ENCODE data around the gene KDM4C. TPM values are rescaled to one million over a fixed set of nuclear protein-coding genes. Genes with fewer than 3 reads are reported as not detected.
A peak's percentile ranks its signal among the peaks of the same experiment; 100 is the strongest.

Gene KDM4C
- total and polyA plus RNA-seq, 2 of the 13 experiments (the other 11 are each of a cell fraction or from before 2014, with no cell fraction given) = 19.4 to 23.6 TPM

DNA sequence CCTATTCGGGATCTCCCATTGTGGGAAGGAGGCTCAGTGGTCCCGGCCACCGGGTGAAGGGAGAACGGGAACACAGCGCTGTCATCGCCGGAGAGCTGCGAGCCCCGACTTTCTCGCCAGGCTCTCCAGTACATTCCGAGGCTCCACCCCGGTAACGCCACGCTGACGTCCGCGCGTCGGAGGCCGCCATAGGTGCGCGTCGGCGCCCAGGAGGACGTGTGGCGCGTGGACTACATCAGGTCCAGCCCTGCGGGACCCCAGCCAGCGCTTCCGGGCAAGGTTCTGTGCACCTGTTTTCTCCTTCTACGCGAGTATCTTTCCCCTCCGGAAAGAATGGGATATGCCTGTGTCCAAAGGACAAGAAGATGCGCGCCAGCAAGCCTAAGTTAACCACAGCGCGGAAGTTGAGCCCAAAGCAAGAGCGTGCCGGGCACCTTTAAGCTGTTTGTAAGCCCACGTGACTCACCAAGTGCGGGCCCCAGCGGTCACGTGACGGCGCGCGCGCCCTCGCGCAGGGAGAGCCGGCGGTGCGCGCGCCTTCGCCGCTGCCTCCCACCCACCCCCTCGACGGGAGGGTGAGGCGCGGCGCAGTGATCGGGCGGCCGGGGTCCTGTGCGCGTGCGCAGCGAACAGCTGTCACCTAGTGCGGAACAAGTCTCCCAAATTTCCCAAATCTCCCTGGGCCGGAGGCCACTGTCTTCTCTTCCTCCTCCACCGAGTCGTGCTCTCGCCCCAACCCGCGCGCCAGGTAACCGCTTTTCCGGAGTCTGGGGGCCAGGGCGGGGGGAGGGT is at the start of gene KDM4C (continued):
- TF ChIP-seq, protein P1, sequence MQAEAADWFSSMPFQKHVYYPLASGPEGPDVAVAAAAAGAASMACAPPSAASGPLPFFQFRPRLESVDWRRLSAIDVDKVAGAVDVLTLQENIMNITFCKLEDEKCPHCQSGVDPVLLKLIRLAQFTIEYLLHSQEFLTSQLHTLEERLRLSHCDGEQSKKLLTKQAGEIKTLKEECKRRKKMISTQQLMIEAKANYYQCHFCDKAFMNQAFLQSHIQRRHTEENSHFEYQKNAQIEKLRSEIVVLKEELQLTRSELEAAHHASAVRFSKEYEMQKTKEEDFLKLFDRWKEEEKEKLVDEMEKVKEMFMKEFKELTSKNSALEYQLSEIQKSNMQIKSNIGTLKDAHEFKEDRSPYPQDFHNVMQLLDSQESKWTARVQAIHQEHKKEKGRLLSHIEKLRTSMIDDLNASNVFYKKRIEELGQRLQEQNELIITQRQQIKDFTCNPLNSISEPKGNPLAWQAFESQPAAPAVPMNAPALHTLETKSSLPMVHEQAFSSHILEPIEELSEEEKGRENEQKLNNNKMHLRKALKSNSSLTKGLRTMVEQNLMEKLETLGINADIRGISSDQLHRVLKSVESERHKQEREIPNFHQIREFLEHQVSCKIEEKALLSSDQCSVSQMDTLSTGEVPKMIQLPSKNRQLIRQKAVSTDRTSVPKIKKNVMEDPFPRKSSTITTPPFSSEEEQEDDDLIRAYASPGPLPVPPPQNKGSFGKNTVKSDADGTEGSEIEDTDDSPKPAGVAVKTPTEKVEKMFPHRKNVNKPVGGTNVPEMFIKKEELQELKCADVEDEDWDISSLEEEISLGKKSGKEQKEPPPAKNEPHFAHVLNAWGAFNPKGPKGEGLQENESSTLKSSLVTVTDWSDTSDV (CRISPR knock-in tag; IDR thresholded peaks at IDR 0.05) = peak; percentile 84
- TF ChIP-seq ERF (CRISPR knock-in tag; IDR thresholded peaks at IDR 0.05) (peak; percentile 64), ZNF235 (CRISPR knock-in tag; IDR thresholded peaks at IDR 0.05; ENCODE audit: borderline replicate concordance) (peak; percentile 69), MIXL1 (CRISPR knock-in tag; IDR thresholded peaks at IDR 0.05) (0 out of 2 replicates have a peak, but pooled peaks have one; percentile 20), ZNF142 (CRISPR knock-in tag; IDR thresholded peaks at IDR 0.05) (peak; percentile 90), NRL (CRISPR knock-in tag; IDR thresholded peaks at IDR 0.05; ENCODE audit: borderline replicate concordance) (peak; percentile 79; the same call in 1 of the 2 replicates), ZNF678 (CRISPR knock-in tag; IDR thresholded peaks at IDR 0.05) (peak; percentile 95), STAT5B (CRISPR knock-in tag; IDR thresholded peaks at IDR 0.05) (no peak; the same call in 1 of the 2 replicates), CC2D1A (CRISPR knock-in tag; IDR thresholded peaks at IDR 0.05) (0 out of 2 replicates have a peak, but pooled peaks have one; percentile 93), NR2C2 (CRISPR knock-in tag; IDR thresholded peaks at IDR 0.05; ENCODE audit: borderline replicate concordance) (peak; percentile 58; the same call in 1 of the 2 replicates), MEIS2 (CRISPR knock-in tag; IDR thresholded peaks at IDR 0.05) (peak; percentile 76), ZNF713 (CRISPR knock-in tag; IDR thresholded peaks at IDR 0.05) (peak; percentile 94), ZBTB42 (CRISPR knock-in tag; IDR thresholded peaks at IDR 0.05) (peak; percentile 27; the same call in 1 of the 2 replicates), ZNF337 (CRISPR knock-in tag; IDR thresholded peaks at IDR 0.05; ENCODE audit: borderline replicate concordance, low read depth) (0 out of 2 replicates have a peak, but pooled peaks have one; percentile 63), TCF7L2 (IDR thresholded peaks at IDR 0.05; ENCODE audit: low read depth, low read length) (no peak), THAP8 (CRISPR knock-in tag; IDR thresholded peaks at IDR 0.05; ENCODE audit: borderline replicate concordance) (no peak; the same call in 1 of the 2 replicates), POLR2AphosphoS5 (IDR thresholded peaks at IDR 0.05; ENCODE audit: low read depth, low read length) (peak; percentile 94)
- TF ChIP-seq, protein P2, sequence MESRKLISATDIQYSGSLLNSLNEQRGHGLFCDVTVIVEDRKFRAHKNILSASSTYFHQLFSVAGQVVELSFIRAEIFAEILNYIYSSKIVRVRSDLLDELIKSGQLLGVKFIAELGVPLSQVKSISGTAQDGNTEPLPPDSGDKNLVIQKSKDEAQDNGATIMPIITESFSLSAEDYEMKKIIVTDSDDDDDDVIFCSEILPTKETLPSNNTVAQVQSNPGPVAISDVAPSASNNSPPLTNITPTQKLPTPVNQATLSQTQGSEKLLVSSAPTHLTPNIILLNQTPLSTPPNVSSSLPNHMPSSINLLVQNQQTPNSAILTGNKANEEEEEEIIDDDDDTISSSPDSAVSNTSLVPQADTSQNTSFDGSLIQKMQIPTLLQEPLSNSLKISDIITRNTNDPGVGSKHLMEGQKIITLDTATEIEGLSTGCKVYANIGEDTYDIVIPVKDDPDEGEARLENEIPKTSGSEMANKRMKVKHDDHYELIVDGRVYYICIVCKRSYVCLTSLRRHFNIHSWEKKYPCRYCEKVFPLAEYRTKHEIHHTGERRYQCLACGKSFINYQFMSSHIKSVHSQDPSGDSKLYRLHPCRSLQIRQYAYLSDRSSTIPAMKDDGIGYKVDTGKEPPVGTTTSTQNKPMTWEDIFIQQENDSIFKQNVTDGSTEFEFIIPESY (CRISPR knock-in tag; IDR thresholded peaks at IDR 0.05) = peak; percentile 33; the same call in 1 of the 2 replicates
